Renal cortex interstitium (tissue), 11 donors: Measurements from ENCODE around the gene NF1. TPM values are rescaled to one million over a fixed set of nuclear protein-coding genes. Genes with fewer than 3 reads are reported as not detected.

ENCODE experiments used
- DNase-seq, 11 donors: peaks; one replicate each; pipeline ENCODE4 v3.0.0-alpha.2; 2013; ENCODE audit warnings: low read depth in 9 of 11, low spot score in 4 of 11; ENCODE audit errors: extremely low read depth in 1 of 11
- polyA plus RNA-seq, 3 donors: library from polyadenylated mRNA; unstranded; fragments of 120-200 nt; gene quantifications; one replicate each; pipeline ENCODE4 v1.2.1, GENCODE V29; 2013; ENCODE audit not compliant: insufficient read length in 3 of 3

NF1 gene
- polyA plus RNA-seq, 3 donors, result 41.4 to 49.1 (median 44.4) TPM

DNA sequence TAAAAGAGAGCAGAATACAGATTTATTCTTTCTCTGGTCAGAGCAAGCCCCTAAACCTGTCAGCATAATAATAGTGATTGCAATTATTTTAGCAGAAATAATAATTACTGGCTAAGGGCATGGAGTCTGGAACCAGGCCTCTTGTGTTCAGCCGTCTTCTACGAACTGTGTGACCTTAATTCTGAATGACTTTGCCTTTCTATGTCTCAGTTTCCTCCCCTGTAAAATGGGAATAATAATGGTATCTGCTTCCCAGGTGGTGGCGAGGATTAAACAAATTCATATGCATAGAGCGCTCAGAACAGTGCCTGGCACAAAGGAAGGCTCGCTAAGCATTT is 330.1 kb downstream of the NF1 start:
- DNase-seq, result no peak

DNA sequence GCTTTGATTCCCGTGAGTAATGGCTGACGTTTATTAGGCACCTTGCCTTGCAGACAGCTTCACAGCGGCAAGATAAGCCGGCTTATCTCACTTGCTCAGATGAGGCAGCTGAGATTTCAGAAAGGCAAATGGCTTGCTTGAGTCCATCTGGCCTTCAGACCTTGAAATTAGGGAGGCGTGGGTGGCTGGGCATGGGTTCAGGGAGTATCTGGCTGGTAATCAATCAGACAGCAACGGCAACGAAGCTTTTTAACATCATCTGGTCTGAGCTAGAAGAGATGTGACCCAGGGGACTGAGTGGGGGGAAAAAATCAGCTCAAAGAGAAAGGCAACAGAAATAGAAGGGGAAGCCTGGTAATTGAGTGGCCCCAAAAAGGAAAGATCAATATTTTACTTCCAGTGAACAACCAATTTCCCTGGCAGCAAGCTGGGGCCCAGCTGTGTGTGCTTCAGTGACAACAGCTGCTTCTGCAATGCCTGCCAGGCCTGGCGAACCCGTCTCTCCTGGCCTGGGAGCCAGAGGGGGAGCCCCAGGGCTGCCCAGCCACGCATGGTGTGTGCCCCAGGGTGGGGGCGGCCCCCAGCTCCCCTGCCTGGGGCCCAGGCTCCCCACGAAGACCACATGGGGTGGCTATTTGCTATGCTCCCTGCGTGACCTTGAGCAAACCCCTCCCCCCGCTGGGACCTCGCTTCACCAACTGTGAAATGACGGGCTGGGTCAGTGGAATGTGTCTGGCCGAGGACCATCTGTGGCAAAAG is 330.7 kb downstream of the NF1 start:
- no peak for DNase-seq

Other genes starting within 250 kb of the NF1 start
- gene TEFM, start 188.7 kb upstream of the NF1 start, polyA plus RNA-seq, result 10 to 100 TPM; 20.4 to 26.5 (median 22.9) TPM
- gene ADAP2, start 173.0 kb upstream of the NF1 start, polyA plus RNA-seq, result 1 to 10 TPM; 2.2 to 4.6 (median 4.0) TPM
- 10 to 100 TPM; 17.7 to 19.3 (median 17.8) TPM for gene RNF135, start 123.9 kb upstream of the NF1 start, polyA plus RNA-seq
- gene OMG, start 202.3 kb downstream of the NF1 start, polyA plus RNA-seq, result under 1 TPM; 0.11 to 0.17 (median 0.12) TPM
- gene EVI2B, start 219.1 kb downstream of the NF1 start, polyA plus RNA-seq, result 1 to 10 TPM; 1.9 to 3.1 (median 2.7) TPM
- gene EVI2A, start 226.6 kb downstream of the NF1 start, polyA plus RNA-seq, result 1 to 10 TPM; 1.5 to 2.1 (median 1.6) TPM